HepG2 (cell line): Measurements from ENCODE around the gene SH2D3A. TPM values are rescaled to one million over a fixed set of nuclear protein-coding genes. Genes with fewer than 3 reads are reported as not detected.

Experiments
- BHLHE40 ChIP-seq: IDR thresholded peaks from 2 replicates; pipeline ENCODE4 v1.6.1; 2011; ENCODE audit warnings: low read length, improper control_type of control experiment
- ERF ChIP-seq: IDR thresholded peaks from 2 replicates; pipeline ENCODE4 v1.6.1; 2018; ENCODE audit warnings: missing biosample characterization, missing genetic modification reagents
- FOXC1 ChIP-seq: sonication (generic); formaldehyde crosslinking; IDR thresholded peaks from 2 replicates; pipeline ENCODE4 v1.8.0; 2022; ENCODE audit warnings: mild to moderate bottlenecking, missing genetic modification reagents, borderline replicate concordance
- MEIS1 ChIP-seq: sonication (generic); formaldehyde crosslinking; IDR thresholded peaks from 2 replicates; pipeline ENCODE4 v1.9.0; 2021; ENCODE audit warnings: mild to moderate bottlenecking, missing genetic modification reagents, moderate library complexity, borderline replicate concordance
- MTF2 ChIP-seq: sonication (generic); formaldehyde crosslinking; IDR thresholded peaks from 2 replicates; pipeline ENCODE4 v1.5.0; 2020; ENCODE audit warnings: missing genetic modification reagents, borderline replicate concordance
- PATZ1 ChIP-seq: sonication (generic); formaldehyde crosslinking; IDR thresholded peaks from 2 replicates; pipeline ENCODE4 v1.4.0; 2020; ENCODE audit warnings: missing genetic modification reagents
- PAX8 ChIP-seq: sonication (generic); formaldehyde crosslinking; IDR thresholded peaks from 2 replicates; pipeline ENCODE4 v1.8.0; 2022; ENCODE audit warnings: mild to moderate bottlenecking, missing genetic modification reagents, borderline replicate concordance
- SRSF1 ChIP-seq: fragments of 200-400 bp; formaldehyde crosslinking; optimal IDR thresholded peaks from 2 replicates; pipeline ENCODE3; 2017; ENCODE audit warnings: mild to moderate bottlenecking, low read depth, low read length, moderate library complexity
- ZBTB8A ChIP-seq: sonication (generic); formaldehyde crosslinking; IDR thresholded peaks from 2 replicates; pipeline ENCODE4 v1.4.0; 2020; ENCODE audit warnings: mild to moderate bottlenecking, low read depth, missing genetic modification reagents, borderline replicate concordance
- ZNF256 ChIP-seq: sonication (generic); formaldehyde crosslinking; conservative IDR thresholded peaks from 2 replicates; pipeline ENCODE4 v1.4.0; 2020; ENCODE audit warnings: missing genetic modification reagents
- ZNF276 ChIP-seq: sonication (generic); formaldehyde crosslinking; IDR thresholded peaks from 2 replicates; pipeline ENCODE4 v1.4.0; 2020; ENCODE audit warnings: mild to moderate bottlenecking, low read depth, missing genetic modification reagents
- ZNF616 ChIP-seq: sonication (generic); formaldehyde crosslinking; IDR thresholded peaks from 2 replicates; pipeline ENCODE4 v1.5.0; 2020; ENCODE audit warnings: low read depth, mild to moderate bottlenecking, missing genetic modification reagents
- polyA plus RNA-seq, 8 experiments: library from polyadenylated mRNA; depleted of rRNA in 3 of 8; stranded (reverse) in 7 of 8; unstranded in 1 of 8; fragments of >200 nt; fragmentation: Illumina TruSeq in 4 of 8; extraction: Trizol in 4 of 8; gene quantifications; 2 replicates each; pipeline versions ENCODE4 v1.2.1 to v1.2.3, GENCODE V29; 2011 to 2016; ENCODE audit warnings: low read depth in 4 of 8, missing spikeins in 1 of 8, mixed read lengths in 1 of 8; ENCODE audit not compliant: insufficient read depth in 1 of 8
- total RNA-seq, 5 experiments: library from RNA; depleted of rRNA; stranded (reverse); fragments of >200 nt; fragmentation: Illumina TruSeq; extraction: Trizol; gene quantifications; 2 replicates each; pipeline ENCODE4 v1.2.3, GENCODE V29; 2016; ENCODE audit warnings: low read depth in 1 of 5
- TF ChIP-seq, protein P1 (sequence below): sonication (generic); formaldehyde crosslinking; IDR thresholded peaks from 2 replicates; pipeline ENCODE4 v1.9.0; 2021; ENCODE audit warnings: missing genetic modification reagents, borderline replicate concordance
- TF ChIP-seq, protein P2 (sequence below): sonication (generic); formaldehyde crosslinking; IDR thresholded peaks from 2 replicates; pipeline ENCODE4 v1.8.0; 2022; ENCODE audit warnings: missing genetic modification reagents, mild to moderate bottlenecking, borderline replicate concordance
- TF ChIP-seq, protein P3 (sequence below): sonication (generic); formaldehyde crosslinking; IDR thresholded peaks from 2 replicates; pipeline ENCODE4 v1.5.0; 2020; ENCODE audit warnings: mild to moderate bottlenecking, missing genetic modification reagents, borderline replicate concordance

The SH2D3A gene
- total and polyA plus RNA-seq, 2 of the 13 experiments (the other 11 are each of a cell fraction or from before 2014, with no cell fraction given): 1.0 to 2.2 TPM

DNA sequence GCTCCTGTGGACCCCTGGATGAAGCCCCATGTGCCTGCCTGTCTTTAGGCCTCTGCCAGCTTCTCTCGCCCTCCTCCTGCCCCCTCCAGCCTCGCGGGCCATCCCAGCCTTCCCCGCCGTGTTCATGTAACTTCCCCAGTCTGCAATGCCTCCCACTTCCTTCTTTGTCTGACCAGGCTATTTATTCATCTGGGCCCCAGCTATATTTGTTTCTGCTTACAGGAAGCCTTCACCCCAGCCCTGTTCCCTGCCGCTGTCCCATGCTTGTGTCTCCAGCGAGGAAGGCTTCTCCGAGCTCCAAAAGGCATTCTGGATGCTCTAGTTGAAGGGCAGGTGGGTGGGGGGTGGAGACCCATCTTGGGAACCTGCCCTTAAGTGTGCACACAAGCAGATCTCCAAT is 38.9 kb downstream of the SH2D3A start (continued):
- TF ChIP-seq PATZ1 (CRISPR knock-in tag): peak; percentile 58; the same call in 1 of the 2 replicates
- TF ChIP-seq ZBTB8A: no peak
- no peak for TF ChIP-seq MTF2 (CRISPR knock-in tag)
- no peak for TF ChIP-seq PAX8 (CRISPR knock-in tag)
- 0 out of 2 replicates have a peak, but pooled peaks have one; percentile 44 for TF ChIP-seq ERF (CRISPR knock-in tag)
- no peak for TF ChIP-seq ZNF616 (CRISPR knock-in tag)
- TF ChIP-seq ZNF276 (CRISPR knock-in tag): no peak
- TF ChIP-seq, protein P1, sequence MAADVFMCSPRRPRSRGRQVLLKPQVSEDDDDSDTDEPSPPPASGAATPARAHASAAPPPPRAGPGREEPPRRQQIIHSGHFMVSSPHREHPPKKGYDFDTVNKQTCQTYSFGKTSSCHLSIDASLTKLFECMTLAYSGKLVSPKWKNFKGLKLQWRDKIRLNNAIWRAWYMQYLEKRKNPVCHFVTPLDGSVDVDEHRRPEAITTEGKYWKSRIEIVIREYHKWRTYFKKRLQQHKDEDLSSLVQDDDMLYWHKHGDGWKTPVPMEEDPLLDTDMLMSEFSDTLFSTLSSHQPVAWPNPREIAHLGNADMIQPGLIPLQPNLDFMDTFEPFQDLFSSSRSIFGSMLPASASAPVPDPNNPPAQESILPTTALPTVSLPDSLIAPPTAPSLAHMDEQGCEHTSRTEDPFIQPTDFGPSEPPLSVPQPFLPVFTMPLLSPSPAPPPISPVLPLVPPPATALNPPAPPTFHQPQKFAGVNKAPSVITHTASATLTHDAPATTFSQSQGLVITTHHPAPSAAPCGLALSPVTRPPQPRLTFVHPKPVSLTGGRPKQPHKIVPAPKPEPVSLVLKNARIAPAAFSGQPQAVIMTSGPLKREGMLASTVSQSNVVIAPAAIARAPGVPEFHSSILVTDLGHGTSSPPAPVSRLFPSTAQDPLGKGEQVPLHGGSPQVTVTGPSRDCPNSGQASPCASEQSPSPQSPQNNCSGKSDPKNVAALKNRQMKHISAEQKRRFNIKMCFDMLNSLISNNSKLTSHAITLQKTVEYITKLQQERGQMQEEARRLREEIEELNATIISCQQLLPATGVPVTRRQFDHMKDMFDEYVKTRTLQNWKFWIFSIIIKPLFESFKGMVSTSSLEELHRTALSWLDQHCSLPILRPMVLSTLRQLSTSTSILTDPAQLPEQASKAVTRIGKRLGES (CRISPR knock-in tag): no peak
- no peak for TF ChIP-seq FOXC1
- TF ChIP-seq BHLHE40: no peak
- TF ChIP-seq MEIS1: no peak
- TF ChIP-seq, protein P2, sequence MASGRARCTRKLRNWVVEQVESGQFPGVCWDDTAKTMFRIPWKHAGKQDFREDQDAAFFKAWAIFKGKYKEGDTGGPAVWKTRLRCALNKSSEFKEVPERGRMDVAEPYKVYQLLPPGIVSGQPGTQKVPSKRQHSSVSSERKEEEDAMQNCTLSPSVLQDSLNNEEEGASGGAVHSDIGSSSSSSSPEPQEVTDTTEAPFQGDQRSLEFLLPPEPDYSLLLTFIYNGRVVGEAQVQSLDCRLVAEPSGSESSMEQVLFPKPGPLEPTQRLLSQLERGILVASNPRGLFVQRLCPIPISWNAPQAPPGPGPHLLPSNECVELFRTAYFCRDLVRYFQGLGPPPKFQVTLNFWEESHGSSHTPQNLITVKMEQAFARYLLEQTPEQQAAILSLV: 0 out of 2 replicates have a peak, but pooled peaks have one; percentile 26
- no peak for TF ChIP-seq ZNF256 (CRISPR knock-in tag)
- TF ChIP-seq, protein P3, sequence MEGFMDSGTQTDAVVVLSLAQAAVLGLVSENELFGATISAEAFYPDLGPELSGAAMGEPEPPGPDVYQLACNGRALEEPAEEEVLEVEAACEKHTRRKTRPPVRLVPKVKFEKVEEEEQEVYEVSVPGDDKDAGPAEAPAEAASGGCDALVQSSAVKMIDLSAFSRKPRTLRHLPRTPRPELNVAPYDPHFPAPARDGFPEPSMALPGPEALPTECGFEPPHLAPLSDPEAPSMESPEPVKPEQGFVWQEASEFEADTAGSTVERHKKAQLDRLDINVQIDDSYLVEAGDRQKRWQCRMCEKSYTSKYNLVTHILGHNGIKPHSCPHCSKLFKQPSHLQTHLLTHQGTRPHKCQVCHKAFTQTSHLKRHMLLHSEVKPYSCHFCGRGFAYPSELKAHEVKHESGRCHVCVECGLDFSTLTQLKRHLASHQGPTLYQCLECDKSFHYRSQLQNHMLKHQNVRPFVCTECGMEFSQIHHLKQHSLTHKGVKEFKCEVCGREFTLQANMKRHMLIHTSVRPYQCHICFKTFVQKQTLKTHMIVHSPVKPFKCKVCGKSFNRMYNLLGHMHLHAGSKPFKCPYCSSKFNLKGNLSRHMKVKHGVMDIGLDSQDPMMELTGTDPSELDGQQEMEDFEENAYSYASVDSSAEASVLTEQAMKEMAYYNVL (CRISPR knock-in tag): no peak
- no peak for TF ChIP-seq SRSF1
